PFSK-1 (cell line): ENCODE data around the gene SH2D5.

Experiments
- POLR2AphosphoS5 ChIP-seq: IDR thresholded peaks from 2 replicates; pipeline ENCODE4 v1.6.1; 2012; ENCODE audit warnings: low read depth, mild to moderate bottlenecking, control low read depth, low read length, moderate library complexity
- SIN3A ChIP-seq: IDR thresholded peaks from 2 replicates; pipeline ENCODE4 v1.6.1; 2012; ENCODE audit warnings: mild to moderate bottlenecking, low read length, moderate library complexity, borderline replicate concordance; ENCODE audit not compliant: insufficient read depth
- TAF1 ChIP-seq: IDR thresholded peaks from 2 replicates; pipeline ENCODE4 v1.6.1; 2012; ENCODE audit warnings: low read length, control low read depth, borderline replicate concordance; ENCODE audit not compliant: insufficient read depth
- TF ChIP-seq, protein P1 (sequence below), 2 experiments: IDR thresholded peaks; 2 replicates each; pipeline versions ENCODE4 v1.6.1 to v1.8.0; 2011 to 2012; ENCODE audit warnings: low read depth in 2 of 2, low read length in 2 of 2, control low read depth in 1 of 2, inconsistent platforms in 1 of 2, mild to moderate bottlenecking in 1 of 2, moderate library complexity in 1 of 2; ENCODE audit not compliant: insufficient read depth in 1 of 2

DNA sequence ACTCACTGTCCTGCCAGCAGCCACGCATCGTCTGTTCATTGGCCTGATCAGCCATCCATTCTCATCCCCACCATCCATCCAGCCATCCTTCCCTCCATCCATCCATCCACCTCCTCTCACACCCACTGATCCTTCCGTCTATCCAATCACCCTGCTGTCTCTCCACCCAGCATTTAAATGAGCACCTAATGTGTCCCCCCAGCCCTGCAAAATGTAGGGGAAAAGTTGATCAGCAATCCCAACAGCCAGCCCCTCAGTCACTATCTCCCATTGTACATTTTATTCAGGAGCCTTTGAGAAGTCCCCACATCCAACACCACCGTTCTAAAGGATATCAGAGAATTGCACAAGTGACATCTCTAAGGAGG lies 60.3 kb downstream of the SH2D5 start:
- TF ChIP-seq TAF1 = no peak
- TF ChIP-seq, protein P1, sequence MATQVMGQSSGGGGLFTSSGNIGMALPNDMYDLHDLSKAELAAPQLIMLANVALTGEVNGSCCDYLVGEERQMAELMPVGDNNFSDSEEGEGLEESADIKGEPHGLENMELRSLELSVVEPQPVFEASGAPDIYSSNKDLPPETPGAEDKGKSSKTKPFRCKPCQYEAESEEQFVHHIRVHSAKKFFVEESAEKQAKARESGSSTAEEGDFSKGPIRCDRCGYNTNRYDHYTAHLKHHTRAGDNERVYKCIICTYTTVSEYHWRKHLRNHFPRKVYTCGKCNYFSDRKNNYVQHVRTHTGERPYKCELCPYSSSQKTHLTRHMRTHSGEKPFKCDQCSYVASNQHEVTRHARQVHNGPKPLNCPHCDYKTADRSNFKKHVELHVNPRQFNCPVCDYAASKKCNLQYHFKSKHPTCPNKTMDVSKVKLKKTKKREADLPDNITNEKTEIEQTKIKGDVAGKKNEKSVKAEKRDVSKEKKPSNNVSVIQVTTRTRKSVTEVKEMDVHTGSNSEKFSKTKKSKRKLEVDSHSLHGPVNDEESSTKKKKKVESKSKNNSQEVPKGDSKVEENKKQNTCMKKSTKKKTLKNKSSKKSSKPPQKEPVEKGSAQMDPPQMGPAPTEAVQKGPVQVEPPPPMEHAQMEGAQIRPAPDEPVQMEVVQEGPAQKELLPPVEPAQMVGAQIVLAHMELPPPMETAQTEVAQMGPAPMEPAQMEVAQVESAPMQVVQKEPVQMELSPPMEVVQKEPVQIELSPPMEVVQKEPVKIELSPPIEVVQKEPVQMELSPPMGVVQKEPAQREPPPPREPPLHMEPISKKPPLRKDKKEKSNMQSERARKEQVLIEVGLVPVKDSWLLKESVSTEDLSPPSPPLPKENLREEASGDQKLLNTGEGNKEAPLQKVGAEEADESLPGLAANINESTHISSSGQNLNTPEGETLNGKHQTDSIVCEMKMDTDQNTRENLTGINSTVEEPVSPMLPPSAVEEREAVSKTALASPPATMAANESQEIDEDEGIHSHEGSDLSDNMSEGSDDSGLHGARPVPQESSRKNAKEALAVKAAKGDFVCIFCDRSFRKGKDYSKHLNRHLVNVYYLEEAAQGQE (IDR thresholded peaks at IDR 0.05; ENCODE audit: insufficient read depth in 1 of 2, low read depth in 2 of 2, low read length in 2 of 2) = no peak
- no peak for TF ChIP-seq POLR2AphosphoS5
- TF ChIP-seq SIN3A = no peak
